ENCODE data around the gene SLU7. TPM values are rescaled to one million over a fixed set of nuclear protein-coding genes. Genes with fewer than 3 reads are reported as not detected.

SLU7 gene
- total RNA-seq, 2 experiments from 2014 or later, result 63.5 to 64.6 TPM

DNA sequence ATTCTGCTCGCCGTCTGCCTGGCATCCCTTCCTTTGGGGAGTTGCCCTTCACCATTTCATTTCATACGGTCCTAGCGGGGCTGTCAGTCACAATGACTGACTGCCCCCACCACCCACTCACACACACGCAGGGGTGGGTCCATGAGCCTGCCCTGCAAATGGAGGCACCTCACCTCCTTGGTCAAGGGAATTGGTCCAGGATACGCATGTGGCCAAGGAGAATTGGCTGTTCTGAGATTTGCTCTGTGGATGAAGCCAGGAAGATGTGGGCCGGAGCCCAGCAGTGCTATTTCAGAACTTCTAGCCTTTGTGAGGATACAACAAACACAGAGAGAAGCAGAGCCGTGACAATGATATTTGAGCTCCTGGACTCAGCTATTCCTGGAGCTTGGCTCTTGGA lies 65.5 kb downstream of the SLU7 start:
- Mint-ChIP-seq H3K27ac (no peak overlapping the region), H3K9me3 (no peaks in the 10 kb centered on the region)

DNA sequence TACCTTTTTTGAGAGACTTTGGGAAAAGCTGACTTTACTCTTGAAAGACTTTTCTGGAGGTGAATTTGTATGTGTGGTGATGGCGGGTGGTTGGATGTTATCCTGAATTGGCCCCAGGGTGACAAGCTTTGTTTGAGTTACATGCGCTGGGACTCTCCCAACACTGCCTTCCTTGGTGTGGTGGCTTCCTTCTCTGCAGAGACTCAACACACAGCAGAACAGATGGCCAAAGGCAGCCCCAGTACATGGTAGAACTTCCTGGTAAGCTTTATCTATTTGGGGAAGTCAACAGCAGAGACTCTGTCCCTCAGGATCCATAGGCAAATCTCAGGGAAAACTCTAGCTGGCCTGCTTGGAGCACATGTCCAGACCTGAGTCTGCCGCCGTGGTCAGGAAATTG lies 66.6 kb downstream of the SLU7 start:
- Mint-ChIP-seq H3K27me3 (no peaks in the 10 kb centered on the region), H3K4me1 (no peaks in the 10 kb centered on the region), H3K9me3 (no peaks in the 10 kb centered on the region), H3K4me3 (no peak overlapping the region), H3K36me3 (ENCODE audit: low read depth) (no peaks in the 10 kb centered on the region), H3K27ac (no peak overlapping the region)
- POLR2A ChIA-PET, result no interaction called here
- DNase-seq, result no peak
- CTCF ChIA-PET, result interaction anchor here (1.0 kb wide), 1 partner anchor 17 kb away, joined by 5 read pairs; no protein-coding TSS in a partner anchor

More for the DNA sequence above, 65.5 kb downstream of the SLU7 start:
- no peaks in the 10 kb centered on the region for H3K4me1 Mint-ChIP-seq
- no peak overlapping the region for H3K4me3 Mint-ChIP-seq
- no peaks in the 10 kb centered on the region for H3K36me3 Mint-ChIP-seq (ENCODE audit: low read depth)
- H3K27me3 Mint-ChIP-seq, result no peaks in the 10 kb centered on the region
- no peak for DNase-seq
- ChIA-PET POLR2A (no interaction called here), CTCF (no interaction called here)

Other genes starting within 250 kb of the SLU7 start
- gene FABP6, start 189.6 kb downstream of the SLU7 start, total RNA-seq, result not detected
- not detected for gene CCNJL, start 106.5 kb downstream of the SLU7 start, total RNA-seq
- gene C1QTNF2, start 48.5 kb downstream of the SLU7 start, total RNA-seq, result not detected
- gene FAM200C, start 19.0 kb downstream of the SLU7 start, total RNA-seq, result under 1 TPM; 0.62 to 0.73 TPM
- gene PTTG1, start 2.8 kb upstream of the SLU7 start, total RNA-seq, result 100 to 1,000 TPM; 160 to 189 TPM